ENCODE results near the gene FAAH. TPM values are rescaled to one million over a fixed set of nuclear protein-coding genes. Genes with fewer than 3 reads are reported as not detected.

Gene FAAH
- total RNA-seq, 1 experiment from 2014 or later: 2.0 TPM

DNA sequence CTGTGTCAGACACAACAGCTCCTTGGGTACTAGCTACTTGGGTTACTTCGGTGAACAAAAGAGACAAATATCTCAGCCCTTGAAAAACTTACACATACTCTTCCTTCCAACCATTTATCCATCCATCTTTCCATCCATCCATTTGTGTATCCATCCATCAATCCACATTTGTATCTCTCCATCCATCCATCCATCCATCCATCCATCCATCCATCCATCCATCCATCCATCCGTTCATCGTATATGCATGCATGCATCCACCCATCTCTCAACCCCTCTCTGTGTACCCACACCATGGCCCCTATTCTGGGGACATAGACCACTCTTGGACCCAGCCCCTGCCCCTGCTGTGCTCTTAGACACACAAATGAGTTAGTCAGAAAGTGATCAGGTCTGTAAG lies 40.2 kb downstream of the FAAH start:
- H4K20me1 ChIP-seq (ENCODE audit: low read length): no peaks in the 10 kb centered on the region
- POLR2A ChIA-PET (ENCODE audit: unreplicated experiment): no interaction called here

DNA sequence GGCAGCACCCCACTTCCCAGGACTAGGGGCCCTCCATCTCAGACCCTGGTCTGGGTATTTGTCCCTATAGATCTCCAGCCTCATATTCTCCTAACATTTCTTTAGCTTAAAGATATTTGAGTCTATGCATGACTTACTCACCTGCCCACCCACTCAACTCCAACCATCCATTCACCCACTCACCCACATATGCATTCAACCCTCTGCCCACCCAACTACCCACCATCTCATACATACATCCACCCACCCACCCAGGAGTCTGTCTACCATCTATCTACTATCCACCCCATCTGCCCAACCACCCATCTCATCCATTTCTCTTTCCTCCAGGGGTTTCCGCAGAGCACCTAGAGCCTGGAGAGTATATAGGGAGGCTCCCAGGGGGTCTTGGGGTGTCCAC lies 42.7 kb downstream of the FAAH start:
- H3K36me3 ChIP-seq (ENCODE audit: low read depth, low read length): no peaks in the 10 kb centered on the region
- peaks cover 5% of the 10 kb centered on the region for H3K27me3 ChIP-seq (ENCODE audit: low read length)
- no peak overlapping the region for H3K4me3 ChIP-seq (ENCODE audit: low read length)
- intact Hi-C loops (cut with micrococcal nuclease): no loop called here
- DNase-seq (no peak), ATAC-seq (no peak)
- TF ChIP-seq, protein P1, sequence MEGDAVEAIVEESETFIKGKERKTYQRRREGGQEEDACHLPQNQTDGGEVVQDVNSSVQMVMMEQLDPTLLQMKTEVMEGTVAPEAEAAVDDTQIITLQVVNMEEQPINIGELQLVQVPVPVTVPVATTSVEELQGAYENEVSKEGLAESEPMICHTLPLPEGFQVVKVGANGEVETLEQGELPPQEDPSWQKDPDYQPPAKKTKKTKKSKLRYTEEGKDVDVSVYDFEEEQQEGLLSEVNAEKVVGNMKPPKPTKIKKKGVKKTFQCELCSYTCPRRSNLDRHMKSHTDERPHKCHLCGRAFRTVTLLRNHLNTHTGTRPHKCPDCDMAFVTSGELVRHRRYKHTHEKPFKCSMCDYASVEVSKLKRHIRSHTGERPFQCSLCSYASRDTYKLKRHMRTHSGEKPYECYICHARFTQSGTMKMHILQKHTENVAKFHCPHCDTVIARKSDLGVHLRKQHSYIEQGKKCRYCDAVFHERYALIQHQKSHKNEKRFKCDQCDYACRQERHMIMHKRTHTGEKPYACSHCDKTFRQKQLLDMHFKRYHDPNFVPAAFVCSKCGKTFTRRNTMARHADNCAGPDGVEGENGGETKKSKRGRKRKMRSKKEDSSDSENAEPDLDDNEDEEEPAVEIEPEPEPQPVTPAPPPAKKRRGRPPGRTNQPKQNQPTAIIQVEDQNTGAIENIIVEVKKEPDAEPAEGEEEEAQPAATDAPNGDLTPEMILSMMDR (conservative IDR thresholded peaks at IDR 0.05; ENCODE audit: low read depth, low read length): no peak
- TF ChIP-seq EZH2phosphoT487 (IDR thresholded peaks at IDR 0.05; ENCODE audit: borderline replicate concordance, low read length): no peak
- H3K27ac ChIP-seq (ENCODE audit: low read length): no peak overlapping the region
- no peaks in the 10 kb centered on the region for H3K79me2 ChIP-seq (ENCODE audit: low read length)
- no peak overlapping the region for H3K4me2 ChIP-seq (ENCODE audit: low read length)
- no peaks in the 10 kb centered on the region for H3K9me2 ChIP-seq (replicated peaks; ENCODE audit: low read length)
- no peaks in the 10 kb centered on the region for H3K9me3 ChIP-seq (ENCODE audit: low read length)
- no peaks in the 10 kb centered on the region for H3F3A ChIP-seq (ENCODE audit: low read length, unreplicated experiment)
- H4K20me1 ChIP-seq (ENCODE audit: low read length): no peaks in the 10 kb centered on the region
- CTCF ChIA-PET: interaction anchor here (1.4 kb wide), 1 partner anchor 96 kb away, joined by 8 read pairs; no protein-coding TSS in a partner anchor
- no peaks in the 10 kb centered on the region for H3K4me1 ChIP-seq (ENCODE audit: insufficient read depth, low read length)
- POLR2A ChIA-PET (ENCODE audit: unreplicated experiment): no interaction called here
- no TSS peak for BruUV-seq (replicated peaks)
- no peak overlapping the region for H2AFZ ChIP-seq (ENCODE audit: low read length)
- H3K9ac ChIP-seq (ENCODE audit: low read length): no peak overlapping the region

More for the DNA sequence above, 40.2 kb downstream of the FAAH start:
- intact Hi-C loops (cut with micrococcal nuclease): no loop called here
- Histone ChIP-seq H3F3A (ENCODE audit: low read length, unreplicated experiment) (no peaks in the 10 kb centered on the region), H3K4me2 (ENCODE audit: low read length) (no peak overlapping the region), H3K36me3 (ENCODE audit: low read depth, low read length) (no peaks in the 10 kb centered on the region), H3K9ac (ENCODE audit: low read length) (no peak overlapping the region), H3K27ac (ENCODE audit: low read length) (no peak overlapping the region), H3K79me2 (ENCODE audit: low read length) (no peaks in the 10 kb centered on the region), H3K27me3 (ENCODE audit: low read length) (peaks cover 5% of the 10 kb centered on the region), H3K9me3 (ENCODE audit: low read length) (no peaks in the 10 kb centered on the region), H3K4me1 (ENCODE audit: insufficient read depth, low read length) (no peaks in the 10 kb centered on the region), H2AFZ (ENCODE audit: low read length) (no peak overlapping the region), H3K9me2 (replicated peaks; ENCODE audit: low read length) (no peaks in the 10 kb centered on the region), H3K4me3 (ENCODE audit: low read length) (no peak overlapping the region)
- ATAC-seq: no peak
- no TSS peak for BruUV-seq (replicated peaks)
- CTCF ChIA-PET: no interaction called here
- TF ChIP-seq EZH2 (IDR thresholded peaks at IDR 0.05; ENCODE audit: low read length, unreplicated experiment) (no peak), EZH2phosphoT487 (IDR thresholded peaks at IDR 0.05; ENCODE audit: borderline replicate concordance, low read length) (no peak)
- TF ChIP-seq, protein P1 (conservative IDR thresholded peaks at IDR 0.05; ENCODE audit: low read depth, low read length): no peak
- no peak for DNase-seq

DNA sequence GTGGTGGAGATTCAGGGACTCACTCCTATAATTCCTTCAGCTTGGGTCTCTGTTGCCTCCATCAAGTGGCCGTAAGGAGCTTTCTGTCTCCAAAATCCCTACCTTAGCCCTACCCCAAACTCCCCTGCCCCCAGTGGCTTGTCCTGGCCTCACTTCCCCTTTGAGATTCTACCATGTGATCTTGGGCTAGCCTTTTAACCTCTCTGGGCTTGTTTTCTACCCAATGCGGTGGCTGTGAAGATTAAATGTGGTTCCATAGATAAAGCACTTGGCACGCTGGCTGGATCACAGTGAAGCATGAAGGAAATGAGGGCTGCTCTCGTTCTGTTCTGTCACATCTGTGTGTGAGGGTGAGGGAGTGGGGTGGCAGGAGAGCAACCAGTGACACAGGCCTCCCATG lies 43.6 kb downstream of the FAAH start:
- no peaks in the 10 kb centered on the region for H3K36me3 ChIP-seq (ENCODE audit: low read depth, low read length)
- H3K4me2 ChIP-seq (ENCODE audit: low read length): no peak overlapping the region
- no peak overlapping the region for H3K27ac ChIP-seq (ENCODE audit: low read length)
- intact Hi-C loops (cut with micrococcal nuclease): no loop called here
- H2AFZ ChIP-seq (ENCODE audit: low read length): no peak overlapping the region
- no peaks in the 10 kb centered on the region for H3K9me2 ChIP-seq (replicated peaks; ENCODE audit: low read length)
- no peak overlapping the region for H3K9ac ChIP-seq (ENCODE audit: low read length)
- POLR2A ChIA-PET (ENCODE audit: unreplicated experiment): no interaction called here
- no peaks in the 10 kb centered on the region for H4K20me1 ChIP-seq (ENCODE audit: low read length)
- no peaks in the 10 kb centered on the region for H3F3A ChIP-seq (ENCODE audit: low read length, unreplicated experiment)
- DNase-seq (no peak), ATAC-seq (no peak)
- no peaks in the 10 kb centered on the region for H3K9me3 ChIP-seq (ENCODE audit: low read length)
- TF ChIP-seq EZH2phosphoT487 (IDR thresholded peaks at IDR 0.05; ENCODE audit: borderline replicate concordance, low read length): no peak
- no peak for TF ChIP-seq EZH2 (IDR thresholded peaks at IDR 0.05; ENCODE audit: low read length, unreplicated experiment)
- TF ChIP-seq, protein P1 (conservative IDR thresholded peaks at IDR 0.05; ENCODE audit: low read depth, low read length): no peak
- no TSS peak for BruUV-seq (replicated peaks)
- no peaks in the 10 kb centered on the region; the same call in 1 of the 2 replicates for H3K4me1 ChIP-seq (ENCODE audit: insufficient read depth, low read length)
- no peak overlapping the region for H3K4me3 ChIP-seq (ENCODE audit: low read length)
- CTCF ChIA-PET: interaction anchor here (1.4 kb wide), 1 partner anchor 95 kb away, joined by 8 read pairs; no protein-coding TSS in a partner anchor
- peaks cover 5% of the 10 kb centered on the region for H3K27me3 ChIP-seq (ENCODE audit: low read length)
- H3K79me2 ChIP-seq (ENCODE audit: low read length): no peaks in the 10 kb centered on the region
